BJ (cell line): Measurements from ENCODE around the gene ENTPD8. TPM values are rescaled to one million over a fixed set of nuclear protein-coding genes. Genes with fewer than 3 reads are reported as not detected.

Experiments
- CTCF ChIA-PET: fragments of 350-600 bp; formaldehyde crosslinking; extraction: SDS; loops from one replicate; lab custom pipeline; 2021; ENCODE audit warnings: antibody characterized with exemption, inconsistent platforms; lab: Yijun Ruan, JAX
- POLR2A ChIA-PET: fragments of 300-600 bp; sonication (Branson Sonifier 250); formaldehyde crosslinking; extraction: SDS; loops from one replicate; lab custom pipeline; 2021; ENCODE audit warnings: antibody characterized with exemption; lab: Charles Lee
- DNase-seq: peaks from one replicate; pipeline ENCODE4 v3.0.0-alpha.2; 2011; ENCODE audit warnings: low read depth
- H3K27me3 ChIP-seq: 2 replicates; pipeline ENCODE4 v1.6.0; 2011; ENCODE audit warnings: low read length; ENCODE audit not compliant: control insufficient read depth, insufficient read depth
- H3K36me3 ChIP-seq: 2 replicates; pipeline ENCODE4 v1.5.1; 2011; ENCODE audit warnings: low read length; ENCODE audit not compliant: control insufficient read depth, insufficient read depth
- H3K4me3 ChIP-seq: 2 replicates; pipeline ENCODE4 v1.5.1; 2011; ENCODE audit warnings: low read depth, mild to moderate bottlenecking, control low read depth, low read length
- CTCF ChIP-seq: IDR thresholded peaks from 2 replicates; pipeline ENCODE4 v1.5.1; 2011; ENCODE audit warnings: low read depth, mild to moderate bottlenecking, control low read depth, inconsistent platforms, low read length, moderate library complexity; ENCODE audit not compliant: insufficient read depth
- polyA plus RNA-seq: library from polyadenylated mRNA; depleted of rRNA; stranded (reverse); fragments of >200 nt; gene quantifications from 2 replicates; pipeline ENCODE4 v1.2.3, GENCODE V29; 2011

ENTPD8 gene
- polyA plus RNA-seq, 1 experiment: not detected

DNA sequence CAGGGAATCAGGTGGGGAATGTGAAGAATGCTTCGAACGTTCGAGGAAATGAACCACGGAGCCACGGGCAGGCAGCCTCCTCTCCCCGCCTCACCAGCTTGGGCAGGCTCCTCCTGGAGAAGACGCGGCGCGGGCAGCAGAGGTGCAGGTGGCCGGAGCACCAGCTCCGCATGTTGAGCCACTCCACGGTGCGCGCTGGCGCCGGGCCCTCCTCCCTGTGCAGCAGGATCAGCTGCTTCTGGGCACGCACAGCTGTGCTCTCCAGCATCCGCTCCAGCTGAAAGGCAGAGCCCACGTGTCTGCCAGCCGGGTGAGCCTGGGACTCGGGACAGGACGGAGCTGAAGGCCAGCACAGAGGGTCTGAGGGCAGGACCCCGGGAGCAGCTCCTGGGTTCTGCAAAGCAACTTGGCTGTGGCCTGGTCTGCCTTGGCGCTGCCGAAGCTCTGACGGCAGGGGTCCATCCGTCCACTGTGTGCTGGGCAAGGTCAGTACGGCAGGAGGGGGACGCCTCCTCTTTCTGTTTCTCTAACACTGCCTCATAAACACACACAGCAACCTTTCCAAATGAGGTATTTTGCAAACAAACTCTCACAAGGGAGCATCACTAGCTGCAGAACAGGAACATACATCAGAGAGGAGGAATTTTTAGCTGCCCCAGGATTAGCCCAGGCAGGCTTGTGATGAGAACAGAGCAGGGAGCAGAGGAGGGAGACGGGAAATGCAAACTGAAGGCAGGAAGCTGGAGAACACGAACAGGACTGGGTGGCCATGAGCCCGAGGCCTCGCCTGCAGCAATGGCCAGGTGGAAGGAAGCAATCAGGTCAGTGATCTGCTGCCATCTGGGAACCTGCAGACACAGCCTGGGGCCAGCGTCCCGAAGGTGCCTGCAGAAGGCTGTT, 38.1 kb upstream of the ENTPD8 start:
- ChIA-PET POLR2A (no interaction called here), CTCF (no interaction called here)
- TF ChIP-seq CTCF: no peak
- Histone ChIP-seq H3K36me3 (no peaks in the 10 kb centered on the region), H3K27me3 (no peaks in the 10 kb centered on the region), H3K4me3 (no peak overlapping the region)
- DNase-seq: no peak

DNA sequence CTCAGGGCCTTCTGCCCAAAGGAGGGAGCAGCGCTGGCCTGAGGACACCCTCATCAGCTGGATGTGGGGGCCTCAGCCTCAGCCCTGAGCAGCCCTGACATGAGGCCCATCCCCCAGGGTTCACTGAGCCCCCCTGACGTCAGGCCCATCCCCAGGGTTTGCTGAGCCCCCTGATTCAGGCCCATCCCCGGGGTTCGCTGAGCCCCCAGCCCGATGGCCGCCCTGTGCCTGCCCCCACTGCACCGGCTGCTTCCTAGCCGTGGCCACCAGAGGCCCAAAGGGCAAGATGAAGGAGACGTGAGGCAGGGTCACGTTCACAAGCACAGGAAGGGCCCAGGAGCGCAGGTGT, 37.4 kb upstream of the ENTPD8 start:
- H3K36me3 ChIP-seq: no peaks in the 10 kb centered on the region
- no peak for TF ChIP-seq CTCF
- CTCF ChIA-PET: no interaction called here
- POLR2A ChIA-PET: no interaction called here
- no peak for DNase-seq
- H3K4me3 ChIP-seq: no peak overlapping the region
- H3K27me3 ChIP-seq: no peaks in the 10 kb centered on the region

- TF ChIP-seq CTCF: no peak
- DNase-seq: no peak
- Histone ChIP-seq H3K27me3 (no peaks in the 10 kb centered on the region), H3K4me3 (no peak overlapping the region), H3K36me3 (no peaks in the 10 kb centered on the region)
- ChIA-PET CTCF (no interaction called here), POLR2A (no interaction called here)
Observed at GRCh38 chr9:137477778-137478612, 36.8 kb upstream of the ENTPD8 start.

GRCh38 chr9:137476856-137477255, 35.7 kb upstream of the ENTPD8 start:
- ChIA-PET CTCF (no interaction called here), POLR2A (no interaction called here)
- H3K4me3 ChIP-seq: no peak overlapping the region
- H3K27me3 ChIP-seq: no peaks in the 10 kb centered on the region
- no peak for TF ChIP-seq CTCF
- no peak for DNase-seq
- no peaks in the 10 kb centered on the region for H3K36me3 ChIP-seq

DNA sequence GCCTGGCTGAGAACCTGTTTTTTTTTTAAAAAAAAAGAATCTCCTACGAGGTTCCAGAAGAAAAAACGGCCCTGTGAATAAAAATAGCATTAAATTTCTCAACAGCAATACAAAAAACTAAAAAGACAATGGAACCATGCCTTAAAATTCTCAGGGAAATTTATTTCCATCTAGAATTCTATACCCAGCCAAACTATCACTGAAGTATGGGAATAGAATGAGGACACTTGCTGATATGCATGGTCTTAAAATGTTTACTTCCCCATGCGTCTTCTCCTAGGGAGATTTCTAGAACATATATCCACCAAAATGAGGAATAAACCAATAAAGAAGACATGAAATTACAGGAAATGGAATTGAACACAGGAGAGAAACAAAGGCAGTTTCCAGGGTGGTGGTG, 34.5 kb upstream of the ENTPD8 start:
- Histone ChIP-seq H3K27me3 (no peaks in the 10 kb centered on the region), H3K4me3 (no peak overlapping the region), H3K36me3 (no peaks in the 10 kb centered on the region)
- ChIA-PET POLR2A (no interaction called here), CTCF (no interaction called here)
- no peak for TF ChIP-seq CTCF
- no peak for DNase-seq
